ENCODE data around the gene EIF3L.

EIF3L gene

DNA sequence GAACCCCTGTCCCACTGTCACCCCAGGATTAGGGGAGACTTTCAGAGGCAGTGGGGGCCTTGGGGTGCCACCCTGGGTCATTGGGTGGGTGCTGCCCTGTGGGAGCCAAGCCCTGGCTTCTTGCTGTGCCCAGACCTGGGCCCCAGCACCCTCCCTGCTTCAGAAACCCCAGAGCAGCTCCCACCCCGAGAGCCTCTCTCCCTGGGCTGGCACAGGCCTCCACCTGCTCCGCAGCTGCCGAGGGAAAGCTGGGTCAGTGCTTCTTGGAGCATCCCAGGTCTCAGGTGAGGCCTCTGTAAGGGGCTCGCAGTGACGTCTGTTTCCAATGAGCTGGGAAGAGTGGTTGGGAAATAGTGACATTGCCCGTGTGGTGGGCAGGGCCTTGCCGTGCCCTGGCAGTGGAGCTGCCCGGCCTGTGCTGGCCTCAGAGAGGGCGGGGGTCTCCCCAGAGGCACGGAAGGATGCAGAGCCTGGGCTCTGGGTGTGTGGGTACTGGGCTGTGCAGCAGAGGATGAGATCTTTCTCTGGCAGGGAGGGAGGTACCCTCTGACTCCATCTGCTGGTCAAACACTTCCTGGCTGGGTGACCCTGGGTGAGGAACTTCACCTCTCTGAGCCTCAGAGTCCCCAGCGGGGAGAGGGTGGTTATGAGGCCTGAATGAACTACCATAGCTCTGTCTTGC is 81.2 kb downstream of the EIF3L start:
- DNase-seq, result peak in 2 of 4 experiments; percentile 33 to 35

DNA sequence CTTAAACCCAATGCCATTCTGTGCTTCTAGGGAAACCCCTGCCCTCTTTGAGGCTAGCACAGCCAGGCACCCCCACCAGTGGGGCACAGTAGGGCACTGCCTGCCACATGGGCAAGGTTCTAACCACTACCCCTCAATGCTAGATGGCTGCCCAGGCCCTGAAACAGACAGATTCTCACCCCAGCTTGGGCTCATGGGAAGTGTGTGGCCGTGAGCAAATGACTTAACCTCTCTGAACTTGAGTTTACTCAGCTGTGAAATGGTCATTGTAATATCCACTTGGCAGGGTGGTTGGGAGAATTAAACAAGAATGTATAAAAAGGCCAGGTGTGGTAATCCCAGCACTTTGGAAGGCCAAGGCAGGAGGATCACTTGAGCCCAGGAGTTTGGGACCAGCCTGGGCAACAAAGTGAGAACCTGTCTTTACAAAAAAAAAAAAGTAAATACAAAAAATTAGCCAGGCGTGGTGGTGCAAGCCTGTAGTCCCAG is 81.8 kb downstream of the EIF3L start:
- no peak for DNase-seq

GRCh38 chr22:37931893-37932389 is 82.7 kb downstream of the EIF3L start:
- DNase-seq, result no peak

- DNase-seq, result no peak
These were observed 83.2 kb downstream of the EIF3L start for GRCh38 chr22:37932401-37932800.

- DNase-seq, result no peak
These were observed 83.8 kb downstream of the EIF3L start for GRCh38 chr22:37932821-37933578.

DNA sequence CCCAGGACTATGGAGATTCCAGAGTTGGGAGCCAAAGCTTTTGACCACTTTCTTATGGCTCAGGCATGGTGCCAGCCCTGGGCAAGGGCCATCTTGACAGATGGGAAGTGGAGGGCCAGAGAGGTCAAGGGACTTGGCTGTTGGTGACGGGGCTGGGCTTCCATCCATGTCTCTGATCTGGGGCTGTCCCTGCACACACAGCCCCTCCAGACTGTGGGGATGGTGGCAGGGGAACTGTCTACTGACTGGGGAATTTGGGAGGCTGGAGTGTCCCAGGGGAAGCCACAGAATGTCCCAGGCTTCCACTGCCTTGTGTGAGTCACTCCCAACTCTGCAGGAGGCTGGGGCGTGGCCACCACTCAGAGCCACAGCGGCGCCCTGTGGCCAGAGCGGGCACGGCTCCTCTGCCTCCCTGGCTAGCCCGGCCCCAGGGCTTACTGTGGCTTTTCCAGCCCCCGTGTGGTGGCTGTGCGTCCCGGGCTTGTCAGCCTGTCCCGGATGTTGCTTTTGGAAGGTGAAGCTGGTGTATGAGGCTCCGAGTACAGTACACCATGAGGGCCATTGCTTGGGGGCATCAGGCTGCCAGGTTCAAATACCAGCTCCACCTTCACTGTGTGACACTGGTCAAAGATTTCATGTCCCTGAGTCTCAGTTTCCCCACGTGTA is 84.6 kb downstream of the EIF3L start:
- peak; percentile 92 to 95 (median 94) for DNase-seq

Measured in suppressor macrophage (primary cell).